OCI-M2 (cell line): ENCODE data around the gene CPNE7.

Experiments
- DNase-seq: peaks from one replicate; lab custom pipeline; 2025; ENCODE audit not compliant: unreplicated experiment; lab: John Stamatoyannopoulos, UW

CPNE7 gene

GRCh38 chr16:89575247-89576152 lies at the start of gene CPNE7:
CPNE7 (plus strand) TSS chr16:89575758; CDS start chr16:89575898, 140 bp downstream.
- DNase-seq: no peak

GRCh38 chr16:89529097-89529496 lies 46.5 kb upstream of the CPNE7 start:
- no peak for DNase-seq

- DNase-seq: no peak
These were observed 44.9 kb upstream of the CPNE7 start for GRCh38 chr16:89530401-89531381.

- DNase-seq: no peak
These were observed 43.6 kb upstream of the CPNE7 start for GRCh38 chr16:89531821-89532526.

- no peak for DNase-seq
These were observed 41.3 kb upstream of the CPNE7 start for GRCh38 chr16:89534252-89534756.

- DNase-seq: no peak
These were observed 39.2 kb upstream of the CPNE7 start for GRCh38 chr16:89536371-89536770.

GRCh38 chr16:89536886-89537548 lies 38.5 kb upstream of the CPNE7 start:
- DNase-seq: no peak

- no peak for DNase-seq
These were observed 38.0 kb upstream of the CPNE7 start for GRCh38 chr16:89537549-89537925.

GRCh38 chr16:89538286-89538685 lies 37.3 kb upstream of the CPNE7 start:
- no peak for DNase-seq

GRCh38 chr16:89540557-89540956 lies 35.0 kb upstream of the CPNE7 start:
- DNase-seq: no peak

GRCh38 chr16:89541792-89542191 lies 33.8 kb upstream of the CPNE7 start:
- DNase-seq: no peak

GRCh38 chr16:89544113-89544512 lies 31.4 kb upstream of the CPNE7 start:
- no peak for DNase-seq

GRCh38 chr16:89544713-89545043 lies 30.9 kb upstream of the CPNE7 start:
- no peak for DNase-seq

GRCh38 chr16:89545044-89545830 lies 30.3 kb upstream of the CPNE7 start:
- DNase-seq: no peak

GRCh38 chr16:89545831-89546574 lies 29.6 kb upstream of the CPNE7 start:
- no peak for DNase-seq

- no peak for DNase-seq
These were observed 28.8 kb upstream of the CPNE7 start for GRCh38 chr16:89546781-89547180.

GRCh38 chr16:89547291-89547690 lies 28.3 kb upstream of the CPNE7 start:
- DNase-seq: no peak

- DNase-seq: no peak
These were observed 27.7 kb upstream of the CPNE7 start for GRCh38 chr16:89547860-89548259.
